ENCODE data around the gene RNF144B. TPM values are rescaled to one million over a fixed set of nuclear protein-coding genes. Genes with fewer than 3 reads are reported as not detected.

RNF144B gene
- total and polyA plus RNA-seq, 9 of the 15 experiments (the other 6 are each of a cell fraction or from before 2014, with no cell fraction given): 0.01 TPM; not detected in 8

DNA sequence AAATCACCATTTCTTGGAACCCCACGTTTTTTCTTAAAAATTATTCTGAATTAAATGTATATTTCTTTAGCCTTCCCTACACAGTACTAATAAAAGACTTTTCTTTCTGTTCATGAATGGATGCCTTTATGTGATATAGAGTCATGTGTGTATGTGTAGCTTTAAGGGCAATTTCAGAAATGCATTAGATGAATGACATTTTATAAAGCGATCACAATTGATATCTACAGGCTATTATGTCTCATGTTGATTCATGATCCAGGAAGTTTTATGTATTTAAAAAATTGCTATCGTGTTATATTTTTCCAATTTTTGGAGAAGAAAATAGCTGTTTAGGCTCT, 81.3 kb downstream of the RNF144B start:
- no peak overlapping the region for H3K27ac ChIP-seq (ENCODE audit: extremely low read depth, low read depth, low read length)
- peaks cover 4 to 9% of the 10 kb centered on the region in 2 experiments; a peak in 3 of 5 replicates for H3K27me3 ChIP-seq (ENCODE audit: control insufficient read depth in 2 of 2, insufficient read depth in 2 of 2, low read length in 2 of 2)
- BruUV-seq (replicated peaks): no TSS peak
- H3K4me2 ChIP-seq (ENCODE audit: insufficient read depth, low read length): no peak overlapping the region
- H3K4me1 ChIP-seq (replicated peaks in 1 of 2; ENCODE audit: control insufficient read depth in 2 of 2, insufficient read depth in 2 of 2, low read length in 2 of 2): no peaks in the 10 kb centered on the region
- H3K9ac ChIP-seq (ENCODE audit: insufficient read depth in 1 of 2, low read depth in 2 of 2, low read length in 2 of 2): no peak overlapping the region
- intact Hi-C loops (cut with micrococcal nuclease): no loop called here
- H4K20me1 ChIP-seq (replicated peaks; ENCODE audit: control insufficient read depth, insufficient read depth, low read length): no peaks in the 10 kb centered on the region
- no peak overlapping the region for H3K4me3 ChIP-seq
- no peaks in the 10 kb centered on the region for H3K9me3 ChIP-seq (replicated peaks; ENCODE audit: control insufficient read depth, insufficient read depth, low read depth, low read length)
- H2AFZ ChIP-seq (ENCODE audit: low read depth, low read length): no peak overlapping the region
- no peaks in the 10 kb centered on the region for H3K79me2 ChIP-seq (ENCODE audit: control insufficient read depth, insufficient read depth, low read length)
- no peaks in the 10 kb centered on the region for H3K36me3 ChIP-seq (ENCODE audit: control insufficient read depth, insufficient read depth, low read length)
- CTCF ChIA-PET (ENCODE audit: low intra/inter-chr PET ratio): no interaction called here
- DNase-seq (ENCODE audit: extremely low read depth in 1 of 4, low spot score in 3 of 4) (no peak), FAIRE-seq (no peak), ATAC-seq (no peak)
- in situ Hi-C loops (cut with MboI): no loop called here
- POLR2A ChIA-PET: no interaction called here
- 2% methylated on average over 3 of the region's 3 CpGs for WGBS (ENCODE audit: insufficient coverage, low coverage, missing lambda C conversion rate)
- no peaks in the 10 kb centered on the region for H3K9me1 ChIP-seq (ENCODE audit: control insufficient read depth, insufficient read depth, low read length)
- TF ChIP-seq TSC22D4 (tag; IDR thresholded peaks at IDR 0.05) (no peak), NR2F6 (CRISPR knock-in tag; IDR thresholded peaks at IDR 0.05) (no peak), TRIM28 (IDR thresholded peaks at IDR 0.05) (no peak), SMAD1 (IDR thresholded peaks at IDR 0.05; ENCODE audit: low read depth, low read length, partially characterized antibody) (no peak), NR4A1 (CRISPR knock-in tag; IDR thresholded peaks at IDR 0.05) (no peak), NR4A1 (tag; IDR thresholded peaks at IDR 0.05) (no peak), KAT2B (IDR thresholded peaks at IDR 0.05; ENCODE audit: low read depth, low read length) (no peak)
- TF ChIP-seq, protein P1, sequence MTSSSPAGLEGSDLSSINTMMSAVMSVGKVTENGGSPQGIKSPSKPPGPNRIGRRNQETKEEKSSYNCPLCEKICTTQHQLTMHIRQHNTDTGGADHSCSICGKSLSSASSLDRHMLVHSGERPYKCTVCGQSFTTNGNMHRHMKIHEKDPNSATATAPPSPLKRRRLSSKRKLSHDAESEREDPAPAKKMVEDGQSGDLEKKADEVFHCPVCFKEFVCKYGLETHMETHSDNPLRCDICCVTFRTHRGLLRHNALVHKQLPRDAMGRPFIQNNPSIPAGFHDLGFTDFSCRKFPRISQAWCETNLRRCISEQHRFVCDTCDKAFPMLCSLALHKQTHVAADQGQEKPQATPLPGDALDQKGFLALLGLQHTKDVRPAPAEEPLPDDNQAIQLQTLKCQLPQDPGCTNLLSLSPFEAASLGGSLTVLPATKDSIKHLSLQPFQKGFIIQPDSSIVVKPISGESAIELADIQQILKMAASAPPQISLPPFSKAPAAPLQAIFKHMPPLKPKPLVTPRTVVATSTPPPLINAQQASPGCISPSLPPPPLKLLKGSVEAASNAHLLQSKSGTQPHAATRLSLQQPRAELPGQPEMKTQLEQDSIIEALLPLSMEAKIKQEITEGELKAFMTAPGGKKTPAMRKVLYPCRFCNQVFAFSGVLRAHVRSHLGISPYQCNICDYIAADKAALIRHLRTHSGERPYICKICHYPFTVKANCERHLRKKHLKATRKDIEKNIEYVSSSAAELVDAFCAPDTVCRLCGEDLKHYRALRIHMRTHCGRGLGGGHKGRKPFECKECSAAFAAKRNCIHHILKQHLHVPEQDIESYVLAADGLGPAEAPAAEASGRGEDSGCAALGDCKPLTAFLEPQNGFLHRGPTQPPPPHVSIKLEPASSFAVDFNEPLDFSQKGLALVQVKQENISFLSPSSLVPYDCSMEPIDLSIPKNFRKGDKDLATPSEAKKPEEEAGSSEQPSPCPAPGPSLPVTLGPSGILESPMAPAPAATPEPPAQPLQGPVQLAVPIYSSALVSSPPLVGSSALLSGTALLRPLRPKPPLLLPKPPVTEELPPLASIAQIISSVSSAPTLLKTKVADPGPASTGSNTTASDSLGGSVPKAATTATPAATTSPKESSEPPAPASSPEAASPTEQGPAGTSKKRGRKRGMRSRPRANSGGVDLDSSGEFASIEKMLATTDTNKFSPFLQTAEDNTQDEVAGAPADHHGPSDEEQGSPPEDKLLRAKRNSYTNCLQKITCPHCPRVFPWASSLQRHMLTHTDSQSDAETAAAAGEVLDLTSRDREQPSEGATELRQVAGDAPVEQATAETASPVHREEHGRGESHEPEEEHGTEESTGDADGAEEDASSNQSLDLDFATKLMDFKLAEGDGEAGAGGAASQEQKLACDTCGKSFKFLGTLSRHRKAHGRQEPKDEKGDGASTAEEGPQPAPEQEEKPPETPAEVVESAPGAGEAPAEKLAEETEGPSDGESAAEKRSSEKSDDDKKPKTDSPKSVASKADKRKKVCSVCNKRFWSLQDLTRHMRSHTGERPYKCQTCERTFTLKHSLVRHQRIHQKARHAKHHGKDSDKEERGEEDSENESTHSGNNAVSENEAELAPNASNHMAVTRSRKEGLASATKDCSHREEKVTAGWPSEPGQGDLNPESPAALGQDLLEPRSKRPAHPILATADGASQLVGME (CRISPR knock-in tag; IDR thresholded peaks at IDR 0.05): no peak
- TF ChIP-seq, protein P2, sequence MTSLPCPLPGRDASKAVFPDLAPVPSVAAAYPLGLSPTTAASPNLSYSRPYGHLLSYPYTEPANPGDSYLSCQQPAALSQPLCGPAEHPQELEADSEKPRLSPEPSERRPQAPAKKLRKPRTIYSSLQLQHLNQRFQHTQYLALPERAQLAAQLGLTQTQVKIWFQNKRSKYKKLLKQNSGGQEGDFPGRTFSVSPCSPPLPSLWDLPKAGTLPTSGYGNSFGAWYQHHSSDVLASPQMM (CRISPR knock-in tag; IDR thresholded peaks at IDR 0.05): no peak
- TF ChIP-seq, protein P3, sequence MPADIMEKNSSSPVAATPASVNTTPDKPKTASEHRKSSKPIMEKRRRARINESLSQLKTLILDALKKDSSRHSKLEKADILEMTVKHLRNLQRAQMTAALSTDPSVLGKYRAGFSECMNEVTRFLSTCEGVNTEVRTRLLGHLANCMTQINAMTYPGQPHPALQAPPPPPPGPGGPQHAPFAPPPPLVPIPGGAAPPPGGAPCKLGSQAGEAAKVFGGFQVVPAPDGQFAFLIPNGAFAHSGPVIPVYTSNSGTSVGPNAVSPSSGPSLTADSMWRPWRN (IDR thresholded peaks at IDR 0.05; ENCODE audit: low read depth): no peak
- TF ChIP-seq, protein P4, sequence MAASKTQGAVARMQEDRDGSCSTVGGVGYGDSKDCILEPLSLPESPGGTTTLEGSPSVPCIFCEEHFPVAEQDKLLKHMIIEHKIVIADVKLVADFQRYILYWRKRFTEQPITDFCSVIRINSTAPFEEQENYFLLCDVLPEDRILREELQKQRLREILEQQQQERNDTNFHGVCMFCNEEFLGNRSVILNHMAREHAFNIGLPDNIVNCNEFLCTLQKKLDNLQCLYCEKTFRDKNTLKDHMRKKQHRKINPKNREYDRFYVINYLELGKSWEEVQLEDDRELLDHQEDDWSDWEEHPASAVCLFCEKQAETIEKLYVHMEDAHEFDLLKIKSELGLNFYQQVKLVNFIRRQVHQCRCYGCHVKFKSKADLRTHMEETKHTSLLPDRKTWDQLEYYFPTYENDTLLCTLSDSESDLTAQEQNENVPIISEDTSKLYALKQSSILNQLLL (CRISPR knock-in tag; IDR thresholded peaks at IDR 0.05; ENCODE audit: borderline replicate concordance): no peak
- TF ChIP-seq, protein P5, sequence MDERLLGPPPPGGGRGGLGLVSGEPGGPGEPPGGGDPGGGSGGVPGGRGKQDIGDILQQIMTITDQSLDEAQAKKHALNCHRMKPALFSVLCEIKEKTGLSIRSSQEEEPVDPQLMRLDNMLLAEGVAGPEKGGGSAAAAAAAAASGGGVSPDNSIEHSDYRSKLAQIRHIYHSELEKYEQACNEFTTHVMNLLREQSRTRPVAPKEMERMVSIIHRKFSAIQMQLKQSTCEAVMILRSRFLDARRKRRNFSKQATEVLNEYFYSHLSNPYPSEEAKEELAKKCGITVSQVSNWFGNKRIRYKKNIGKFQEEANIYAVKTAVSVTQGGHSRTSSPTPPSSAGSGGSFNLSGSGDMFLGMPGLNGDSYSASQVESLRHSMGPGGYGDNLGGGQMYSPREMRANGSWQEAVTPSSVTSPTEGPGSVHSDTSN (CRISPR knock-in tag; IDR thresholded peaks at IDR 0.05; ENCODE audit: low read depth): no peak
- TF ChIP-seq, protein P5 (tag; conservative IDR thresholded peaks at IDR 0.05; ENCODE audit: low read depth): no peak

Data from K562 (cell line).